Measurements from ENCODE around the gene PDCD7. TPM values are rescaled to one million over a fixed set of nuclear protein-coding genes. Genes with fewer than 3 reads are reported as not detected.

Gene PDCD7
- total RNA-seq, 1 donor from 2014 or later, result 40.8 TPM

DNA sequence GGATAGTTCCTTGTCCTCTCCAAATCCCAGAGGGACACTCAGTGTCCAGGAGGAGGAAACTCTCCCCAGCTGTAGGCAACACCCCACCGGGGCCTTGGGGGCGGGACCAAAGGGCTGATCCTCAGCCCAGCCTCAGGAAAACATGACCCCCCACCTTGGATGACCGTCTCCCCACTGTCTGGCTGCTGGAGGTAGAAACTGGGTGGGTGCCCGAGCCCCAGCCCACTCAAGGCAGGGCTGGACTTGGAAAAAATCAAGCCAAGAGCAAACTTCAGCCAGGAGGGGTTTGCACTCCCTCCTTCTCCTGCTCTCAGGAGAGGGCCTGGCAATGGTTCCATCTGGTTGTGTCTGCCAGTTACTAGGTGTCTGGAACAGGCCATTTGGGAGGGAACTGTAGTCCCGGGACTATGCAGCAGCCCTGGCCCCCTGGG lies 62.2 kb downstream of the PDCD7 start:
- no peaks in the 10 kb centered on the region for H3K36me3 Mint-ChIP-seq (ENCODE audit: low read depth)
- H3K9me3 Mint-ChIP-seq, result no peaks in the 10 kb centered on the region
- H3K4me3 Mint-ChIP-seq, result no peak overlapping the region
- H3K4me1 Mint-ChIP-seq, result peaks cover 26% of the 10 kb centered on the region
- no peak for DNase-seq (ENCODE audit: low read depth, low spot score)
- TF ChIP-seq, protein P1, sequence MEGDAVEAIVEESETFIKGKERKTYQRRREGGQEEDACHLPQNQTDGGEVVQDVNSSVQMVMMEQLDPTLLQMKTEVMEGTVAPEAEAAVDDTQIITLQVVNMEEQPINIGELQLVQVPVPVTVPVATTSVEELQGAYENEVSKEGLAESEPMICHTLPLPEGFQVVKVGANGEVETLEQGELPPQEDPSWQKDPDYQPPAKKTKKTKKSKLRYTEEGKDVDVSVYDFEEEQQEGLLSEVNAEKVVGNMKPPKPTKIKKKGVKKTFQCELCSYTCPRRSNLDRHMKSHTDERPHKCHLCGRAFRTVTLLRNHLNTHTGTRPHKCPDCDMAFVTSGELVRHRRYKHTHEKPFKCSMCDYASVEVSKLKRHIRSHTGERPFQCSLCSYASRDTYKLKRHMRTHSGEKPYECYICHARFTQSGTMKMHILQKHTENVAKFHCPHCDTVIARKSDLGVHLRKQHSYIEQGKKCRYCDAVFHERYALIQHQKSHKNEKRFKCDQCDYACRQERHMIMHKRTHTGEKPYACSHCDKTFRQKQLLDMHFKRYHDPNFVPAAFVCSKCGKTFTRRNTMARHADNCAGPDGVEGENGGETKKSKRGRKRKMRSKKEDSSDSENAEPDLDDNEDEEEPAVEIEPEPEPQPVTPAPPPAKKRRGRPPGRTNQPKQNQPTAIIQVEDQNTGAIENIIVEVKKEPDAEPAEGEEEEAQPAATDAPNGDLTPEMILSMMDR (conservative IDR thresholded peaks at IDR 0.05), result no peak
- H3K27ac Mint-ChIP-seq (ENCODE audit: unreplicated experiment), result no peak overlapping the region
- H3K27me3 Mint-ChIP-seq (ENCODE audit: low read depth), result peaks cover 23% of the 10 kb centered on the region

DNA sequence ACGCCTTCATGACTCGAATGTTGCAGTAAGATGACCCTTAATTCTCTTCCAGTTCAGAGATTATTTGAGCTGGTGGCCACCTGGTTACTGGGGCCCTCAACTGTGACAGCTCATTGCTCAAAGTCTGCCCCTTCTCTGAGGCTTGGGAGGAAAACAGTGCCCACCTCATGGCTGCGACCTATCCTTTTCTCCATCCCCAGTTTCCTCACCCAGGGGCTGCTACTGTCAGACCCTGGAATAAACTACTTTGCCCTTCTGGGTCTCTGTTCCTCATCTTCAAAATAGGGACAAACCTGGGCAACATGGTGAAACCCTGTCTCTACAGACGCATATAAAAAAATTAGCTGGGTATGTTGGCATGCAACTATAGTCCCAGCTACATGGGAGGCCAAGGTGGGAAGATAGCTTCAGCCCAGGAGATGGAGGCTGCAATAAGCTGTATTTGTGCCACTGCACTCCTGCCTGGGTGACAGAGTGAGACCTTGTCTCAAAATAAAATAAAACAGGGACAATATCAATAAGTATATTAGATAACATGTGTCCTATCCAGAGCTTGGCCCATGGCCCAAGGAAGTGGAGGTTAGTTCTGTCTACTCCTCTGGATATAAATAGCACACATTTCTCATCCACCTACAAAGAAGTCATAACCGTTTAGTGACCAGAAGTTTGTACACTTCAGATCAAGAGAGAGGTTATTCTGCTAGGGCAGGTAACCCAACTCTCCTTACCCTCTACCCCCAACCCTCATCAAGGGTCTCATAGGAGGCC lies 63.6 kb downstream of the PDCD7 start:
- H3K27ac Mint-ChIP-seq (ENCODE audit: unreplicated experiment), result no peak overlapping the region
- H3K4me1 Mint-ChIP-seq, result peaks cover 27% of the 10 kb centered on the region
- H3K27me3 Mint-ChIP-seq (ENCODE audit: low read depth), result peaks cover 35% of the 10 kb centered on the region
- no peak overlapping the region for H3K4me3 Mint-ChIP-seq
- TF ChIP-seq, protein P1 (conservative IDR thresholded peaks at IDR 0.05), result no peak
- DNase-seq (ENCODE audit: low read depth, low spot score), result no peak
- H3K36me3 Mint-ChIP-seq (ENCODE audit: low read depth), result no peaks in the 10 kb centered on the region
- H3K9me3 Mint-ChIP-seq, result no peaks in the 10 kb centered on the region

DNA sequence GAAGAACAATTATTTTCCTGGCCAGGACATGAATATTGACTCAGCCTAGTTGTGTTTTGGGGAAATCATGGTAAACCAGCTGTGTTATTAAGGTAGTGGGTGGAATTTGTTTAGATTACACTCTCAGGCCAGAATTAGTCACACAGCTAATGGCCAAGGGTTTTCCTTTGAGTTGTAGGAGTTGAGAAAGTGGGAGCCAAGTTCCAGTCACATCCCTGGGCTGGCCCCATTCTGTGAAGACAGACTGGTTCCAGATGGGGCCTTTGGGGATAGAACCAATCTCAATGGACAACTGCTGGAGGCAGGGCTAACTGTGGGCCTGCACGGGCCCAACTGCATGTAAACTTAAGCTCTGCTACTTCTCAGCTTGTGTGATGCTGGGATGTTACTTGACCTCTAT lies 64.4 kb downstream of the PDCD7 start:
- TF ChIP-seq, protein P1 (conservative IDR thresholded peaks at IDR 0.05), result no peak
- Mint-ChIP-seq H3K9me3 (no peaks in the 10 kb centered on the region), H3K27ac (ENCODE audit: unreplicated experiment) (no peak overlapping the region), H3K36me3 (ENCODE audit: low read depth) (no peaks in the 10 kb centered on the region), H3K4me3 (no peak overlapping the region), H3K27me3 (ENCODE audit: low read depth) (peaks cover 35% of the 10 kb centered on the region), H3K4me1 (peaks cover 27% of the 10 kb centered on the region)
- no peak for DNase-seq (ENCODE audit: low read depth, low spot score)

DNA sequence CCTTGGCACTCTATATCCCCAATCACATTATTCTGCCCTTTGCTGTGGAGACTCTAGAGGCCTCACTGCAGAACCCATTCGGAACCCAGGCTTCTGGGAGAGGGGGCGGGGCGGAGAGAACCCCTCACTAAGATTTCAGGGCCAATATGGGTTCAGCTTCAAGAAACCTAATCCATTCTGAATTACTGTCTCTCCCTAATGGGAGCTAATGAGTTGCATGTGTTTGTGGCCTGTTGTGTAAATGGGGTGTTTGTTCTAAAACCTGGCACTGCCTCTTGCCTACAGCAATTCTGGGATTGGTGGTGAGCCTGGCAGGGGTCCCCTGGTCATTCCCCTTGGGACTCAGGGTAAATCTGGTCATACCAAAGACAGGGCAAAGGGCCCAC lies 65.2 kb downstream of the PDCD7 start:
- Mint-ChIP-seq H3K4me1 (peaks cover 27% of the 10 kb centered on the region), H3K36me3 (ENCODE audit: low read depth) (no peaks in the 10 kb centered on the region), H3K27me3 (ENCODE audit: low read depth) (peaks cover 35% of the 10 kb centered on the region), H3K4me3 (peak overlapping the region; percentile 78), H3K27ac (ENCODE audit: unreplicated experiment) (no peak overlapping the region), H3K9me3 (no peaks in the 10 kb centered on the region)
- TF ChIP-seq, protein P1 (conservative IDR thresholded peaks at IDR 0.05), result no peak
- no peak for DNase-seq (ENCODE audit: low read depth, low spot score)

DNA sequence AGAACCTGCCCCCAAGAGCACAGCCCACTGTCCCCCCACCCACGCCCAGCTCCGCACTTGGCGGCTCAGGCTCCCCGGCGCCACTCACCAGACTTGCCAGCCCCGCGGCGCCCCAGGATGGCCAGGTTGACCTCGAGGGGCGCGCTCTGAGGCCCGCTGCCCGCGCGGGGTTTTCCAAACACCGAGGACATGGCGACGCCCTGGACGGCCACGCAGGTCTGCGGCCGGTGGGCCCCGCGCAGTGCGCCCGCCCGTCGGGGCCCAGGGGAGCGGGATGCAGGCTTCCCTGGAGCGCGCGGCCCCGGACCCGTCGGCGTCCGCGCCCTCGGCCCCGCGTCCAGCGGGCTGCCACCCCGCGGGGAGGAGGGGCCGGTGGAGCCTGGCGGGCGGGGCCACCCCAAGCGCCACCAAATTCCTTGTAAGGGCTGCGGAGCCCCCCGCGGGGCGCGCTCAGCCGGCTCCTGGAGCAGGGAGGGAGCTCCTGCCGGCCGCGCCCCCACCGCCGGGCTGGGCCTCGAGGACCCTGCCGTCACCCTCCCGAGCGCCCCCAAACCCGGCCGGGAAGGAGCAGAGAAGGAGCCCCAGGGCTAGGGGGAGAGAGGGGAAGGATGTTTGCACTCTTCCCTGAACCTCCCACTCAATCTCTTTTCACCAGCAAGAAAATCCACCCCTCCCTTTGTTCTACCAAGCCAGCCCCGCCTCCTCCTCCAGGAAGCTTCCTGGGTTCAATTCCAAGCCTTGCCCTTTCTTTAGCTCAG lies 65.8 kb downstream of the PDCD7 start, which contains the start of gene RASL12:
RASL12 (minus strand) TSS at position 347 of the 758 bp plus-strand sequence; CDS start at position 191, 156 bp downstream.
- Mint-ChIP-seq H3K4me3 (peak within 1 kb of the TSS; percentile 80), H3K4me1 (peaks cover 27% of the 10 kb centered on the region), H3K27me3 (ENCODE audit: low read depth) (peaks cover 35% of the 10 kb centered on the region), H3K36me3 (ENCODE audit: low read depth) (no peaks in the 10 kb centered on the region), H3K9me3 (no peaks in the 10 kb centered on the region), H3K27ac (ENCODE audit: unreplicated experiment) (peak within 1 kb of the TSS; percentile 57)
- DNase-seq (ENCODE audit: low read depth, low spot score), result no peak
- TF ChIP-seq, protein P1 (conservative IDR thresholded peaks at IDR 0.05), result no peak

Other genes with a start within 250 kb of the PDCD7 start
- 4.4 and 4.6 TPM in 2 replicates for gene ANKDD1A, start 221.9 kb downstream of the PDCD7 start, total RNA-seq
- gene SPG21, start 143.9 kb downstream of the PDCD7 start, total RNA-seq, result 71.8 and 73.5 TPM in 2 replicates
- 18.8 and 20.5 TPM in 2 replicates for gene MTFMT, start 104.2 kb downstream of the PDCD7 start, total RNA-seq
- not detected in 2 replicates for gene SLC51B, start 88.4 kb downstream of the PDCD7 start, total RNA-seq
- 1.5 and 1.8 TPM in 2 replicates for gene RASL12, start 65.8 kb downstream of the PDCD7 start, total RNA-seq
- gene KBTBD13, start 57.1 kb downstream of the PDCD7 start, total RNA-seq, result not detected in 2 replicates
- gene UBAP1L, start 18.6 kb downstream of the PDCD7 start, total RNA-seq, result 3.6 and 4.5 TPM in 2 replicates
- 42.0 and 42.2 TPM in 2 replicates for gene CLPX, start 51.5 kb upstream of the PDCD7 start, total RNA-seq
- gene CILP, start 77.7 kb upstream of the PDCD7 start, total RNA-seq, result 0.12 and 0.14 TPM in 2 replicates
- gene PARP16, start 153.1 kb upstream of the PDCD7 start, total RNA-seq, result 14.8 and 15.5 TPM in 2 replicates
- gene RNU5A-1, start 162.2 kb upstream of the PDCD7 start, total RNA-seq, result not detected in 2 replicates
- 17.2 TPM in 1 of 2 replicates, not detected in the other for gene RNU5B-1, start 170.9 kb upstream of the PDCD7 start, total RNA-seq
- gene IGDCC3, start 244.2 kb upstream of the PDCD7 start, total RNA-seq, result 298 and 300 TPM in 2 replicates